Duodenal mucosa (tissue), 2 donors: Measurements from ENCODE around the gene ITK.
"Not testable (repeated sequence)": the region's sequence is repeated elsewhere in the genome, so short reads cannot be mapped to it uniquely, and the experiment has no call there.

Experiments used
- H3K27ac ChIP-seq: one replicate; pipeline ENCODE4 v1.7.0; 2013; ENCODE audit warnings: low read depth, low read length
- H3K27me3 ChIP-seq, 2 donors: one replicate each; pipeline ENCODE4 v1.7.0; 2013; ENCODE audit warnings: low read length in 2 of 2, control low read depth in 1 of 2; ENCODE audit not compliant: insufficient read depth in 2 of 2, control insufficient read depth in 1 of 2
- H3K36me3 ChIP-seq, 2 donors: one replicate each; pipeline ENCODE4 v1.7.0; 2013; ENCODE audit warnings: low read length in 2 of 2, control low read depth in 1 of 2; ENCODE audit not compliant: insufficient read depth in 2 of 2, control insufficient read depth in 1 of 2
- H3K4me1 ChIP-seq, 2 donors: one replicate each; pipeline ENCODE4 v1.7.0; 2013; ENCODE audit warnings: low read length in 2 of 2, control low read depth in 1 of 2; ENCODE audit not compliant: insufficient read depth in 2 of 2, control insufficient read depth in 1 of 2
- H3K4me3 ChIP-seq, 2 donors: one replicate each; pipeline ENCODE4 v1.7.0; 2013; ENCODE audit warnings: low read length in 2 of 2, low read depth in 1 of 2
- H3K9ac ChIP-seq, 2 donors: one replicate each; pipeline ENCODE4 v1.7.0; 2013; ENCODE audit warnings: low read length in 2 of 2, low read depth in 1 of 2
- H3K9me3 ChIP-seq, 2 donors: one replicate each; pipeline ENCODE4 v1.7.0; 2013; ENCODE audit warnings: low read length in 2 of 2, control low read depth in 1 of 2; ENCODE audit not compliant: control insufficient read depth in 1 of 2

ITK gene

DNA sequence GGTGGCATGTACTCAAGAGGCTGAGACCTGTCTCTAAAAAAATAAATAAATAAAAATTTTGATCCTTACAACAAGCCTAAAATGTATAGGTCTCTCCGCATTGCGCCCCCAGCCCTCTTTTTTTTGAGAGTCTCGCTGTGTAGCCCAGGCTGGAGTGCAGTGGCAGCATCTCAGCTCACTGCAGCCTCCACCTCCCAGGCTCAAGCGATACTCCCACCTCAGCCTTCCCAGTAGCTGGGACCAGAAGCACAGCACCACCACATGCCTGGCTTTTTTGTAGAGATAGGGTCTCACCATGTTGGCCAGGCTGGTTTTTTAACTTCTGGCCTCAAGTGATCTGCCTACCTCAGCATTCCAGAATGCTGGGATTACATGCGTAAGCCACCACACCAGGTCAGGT, 12.4 kb upstream of the ITK start:
- H3K36me3 ChIP-seq: no peaks in the 10 kb centered on the region
- no peak overlapping the region for H3K27ac ChIP-seq
- peaks cover 0 to 3% of the 10 kb centered on the region in 2 donors for H3K4me1 ChIP-seq
- H3K4me3 ChIP-seq: no peak overlapping the region
- H3K9ac ChIP-seq: no peak overlapping the region
- no peaks in the 10 kb centered on the region for H3K27me3 ChIP-seq
- no peaks in the 10 kb centered on the region for H3K9me3 ChIP-seq

DNA sequence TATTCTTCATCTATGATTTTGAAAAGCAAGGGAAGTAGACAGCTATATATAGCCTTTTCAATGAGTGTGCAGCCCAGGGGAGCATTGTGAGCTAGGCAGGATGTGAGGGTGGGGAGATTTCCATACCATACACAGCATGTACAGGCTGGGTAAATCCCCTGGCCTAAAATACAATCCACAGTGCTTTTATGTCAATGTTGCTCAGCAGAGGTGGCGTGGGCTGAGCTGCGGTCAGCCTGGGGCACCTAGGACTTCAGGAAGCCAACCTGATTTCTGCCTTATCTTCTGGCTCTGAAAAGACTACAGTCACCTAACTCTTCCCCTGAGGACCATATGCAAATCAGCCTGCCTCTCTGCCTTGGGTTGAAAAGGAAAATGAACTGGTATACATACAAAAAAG, 8.2 kb upstream of the ITK start:
- Histone ChIP-seq H3K27ac (no peak overlapping the region), H3K9ac (no peak overlapping the region), H3K4me1 (peaks cover 0 to 3% of the 10 kb centered on the region in 2 donors), H3K4me3 (no peak overlapping the region), H3K9me3 (no peaks in the 10 kb centered on the region), H3K36me3 (no peaks in the 10 kb centered on the region), H3K27me3 (no peaks in the 10 kb centered on the region)

- Histone ChIP-seq H3K4me3 (no peak overlapping the region), H3K9me3 (no peaks in the 10 kb centered on the region), H3K27ac (no peak overlapping the region), H3K9ac (no peak overlapping the region), H3K36me3 (no peaks in the 10 kb centered on the region), H3K27me3 (no peaks in the 10 kb centered on the region), H3K4me1 (peaks cover 0 to 3% of the 10 kb centered on the region in 2 donors)
These were observed 5.5 kb upstream of the ITK start for GRCh38 chr5:157175071-157175612.

DNA sequence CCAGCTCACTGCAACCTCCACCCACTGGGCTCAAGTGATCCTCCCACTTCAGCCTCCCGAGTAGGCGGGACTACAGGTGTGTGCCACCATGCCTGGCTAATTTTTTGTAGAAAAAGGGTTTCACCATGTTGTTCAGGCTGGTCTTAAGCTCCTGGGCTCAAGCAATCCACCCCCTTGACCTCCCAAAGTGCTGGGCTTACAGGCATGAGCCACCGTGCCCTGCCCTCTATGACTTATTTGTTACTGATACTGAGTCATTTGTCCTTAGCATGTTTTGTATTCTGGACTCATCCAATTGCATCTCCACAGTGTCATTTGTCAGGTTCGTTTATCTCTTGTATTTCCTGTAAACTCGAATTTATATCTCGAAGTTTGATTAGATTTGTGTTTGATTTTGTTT, 2.7 kb upstream of the ITK start:
- Histone ChIP-seq H3K4me1 (no peaks in the 10 kb centered on the region), H3K27ac (no peak overlapping the region), H3K9me3 (no peaks in the 10 kb centered on the region), H3K4me3 (no peak overlapping the region), H3K36me3 (no peaks in the 10 kb centered on the region), H3K9ac (no peak overlapping the region), H3K27me3 (no peaks in the 10 kb centered on the region)

DNA sequence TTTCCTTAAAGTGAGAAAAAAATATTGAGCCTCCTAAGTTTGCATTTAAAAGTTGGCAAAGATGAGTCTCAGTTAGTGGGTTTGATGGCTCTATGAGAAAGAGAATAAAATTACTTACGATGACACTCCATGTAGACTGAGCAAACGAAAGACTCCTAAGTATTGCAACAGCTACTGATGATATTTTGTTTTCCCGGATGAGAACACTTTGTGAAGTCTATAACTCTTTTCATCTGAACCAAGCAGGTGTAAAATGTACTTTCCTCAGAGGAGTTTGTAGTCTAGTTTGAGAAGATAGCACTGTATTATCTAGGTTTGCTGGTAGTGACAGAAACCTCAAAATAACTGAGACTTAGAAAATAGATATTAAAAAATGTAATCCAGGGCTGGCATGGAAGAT, 1.7 kb upstream of the ITK start:
- H3K9ac ChIP-seq: no peak overlapping the region
- H3K4me3 ChIP-seq: no peak overlapping the region
- H3K27ac ChIP-seq: no peak overlapping the region
- no peaks in the 10 kb centered on the region for H3K27me3 ChIP-seq
- H3K4me1 ChIP-seq: no peaks in the 10 kb centered on the region
- H3K9me3 ChIP-seq: no peaks in the 10 kb centered on the region
- H3K36me3 ChIP-seq: no peaks in the 10 kb centered on the region

- Histone ChIP-seq H3K27ac (no peak overlapping the region), H3K9me3 (no peaks in the 10 kb centered on the region), H3K9ac (peak overlapping the region in 1 of 2 donors; percentile 21), H3K36me3 (no peaks in the 10 kb centered on the region), H3K4me3 (peak overlapping the region; percentile 13 to 25), H3K4me1 (no peaks in the 10 kb centered on the region), H3K27me3 (peaks cover 0 to 3% of the 10 kb centered on the region in 2 donors)
These were observed 1.6 kb downstream of the ITK start for GRCh38 chr5:157182143-157182757.

DNA sequence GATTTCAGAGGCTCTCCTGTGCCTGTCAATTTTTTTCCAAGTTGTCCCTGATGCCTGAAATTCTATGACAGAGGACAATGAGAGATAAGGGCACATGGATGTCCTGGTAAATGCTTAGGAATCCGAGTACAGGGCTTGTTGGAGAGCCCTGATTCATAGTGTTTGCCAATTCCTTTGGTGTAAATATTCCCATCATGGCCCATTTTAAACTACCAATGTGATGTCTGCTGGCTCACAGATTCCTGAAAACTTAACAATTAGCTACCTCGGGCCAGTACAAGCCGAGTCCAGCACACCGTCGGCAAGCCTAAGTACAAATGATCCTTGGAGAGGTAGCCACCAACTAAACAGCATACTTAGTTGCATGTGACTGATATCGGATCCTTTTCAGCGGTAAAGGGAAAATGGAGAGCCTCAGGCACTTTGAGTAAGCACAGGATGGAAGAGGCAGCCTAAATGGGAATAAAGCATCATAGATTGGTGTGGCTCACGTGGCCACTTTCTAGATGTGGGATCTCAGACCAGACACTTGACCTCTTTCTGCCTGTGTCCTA, 3.6 kb downstream of the ITK start:
- peaks cover 0 to 3% of the 10 kb centered on the region in 2 donors for H3K27me3 ChIP-seq
- no peak overlapping the region for H3K27ac ChIP-seq
- H3K9me3 ChIP-seq: no peaks in the 10 kb centered on the region
- H3K4me3 ChIP-seq: peak overlapping the region in 1 of 2 donors; percentile 24
- H3K4me1 ChIP-seq: no peaks in the 10 kb centered on the region
- H3K36me3 ChIP-seq: no peaks in the 10 kb centered on the region
- no peak overlapping the region for H3K9ac ChIP-seq

GRCh38 chr5:157185122-157185521, 4.5 kb downstream of the ITK start:
- not testable (repeated sequence) for H3K4me1 ChIP-seq, H3K9ac ChIP-seq, H3K9me3 ChIP-seq, H3K4me3 ChIP-seq, H3K36me3 ChIP-seq, H3K27ac ChIP-seq, H3K27me3 ChIP-seq

- H3K4me3 ChIP-seq: no peak overlapping the region
- no peak overlapping the region for H3K27ac ChIP-seq
- no peaks in the 10 kb centered on the region for H3K9me3 ChIP-seq
- H3K27me3 ChIP-seq: peaks cover 0 to 3% of the 10 kb centered on the region in 2 donors
- H3K36me3 ChIP-seq: no peaks in the 10 kb centered on the region
- H3K9ac ChIP-seq: no peak overlapping the region
- no peaks in the 10 kb centered on the region for H3K4me1 ChIP-seq
These were observed 5.8 kb downstream of the ITK start for GRCh38 chr5:157186309-157187045.

- no peak overlapping the region for H3K27ac ChIP-seq
- no peaks in the 10 kb centered on the region for H3K9me3 ChIP-seq
- H3K4me1 ChIP-seq: no peaks in the 10 kb centered on the region
- no peaks in the 10 kb centered on the region for H3K36me3 ChIP-seq
- peaks cover 0 to 3% of the 10 kb centered on the region in 2 donors for H3K27me3 ChIP-seq
- H3K9ac ChIP-seq: no peak overlapping the region
- H3K4me3 ChIP-seq: no peak overlapping the region
These were observed 6.6 kb downstream of the ITK start for GRCh38 chr5:157187046-157187754.
